Activated CD4-positive, alpha-beta T cell treated with anti-CD3 and anti-CD28 coated beads for 36 hours (primary cell): Measurements from ENCODE around the gene CRADD. TPM values are rescaled to one million over a fixed set of nuclear protein-coding genes. Genes with fewer than 3 reads are reported as not detected.

Experiments
- ATAC-seq: fragments of 200-7000 bp; cut with Tn5 transposase; one replicate; pipeline ENCODE4 v1.10.0; 2021; ENCODE audit warnings: mild to moderate bottlenecking, moderate library complexity
- CTCF ChIA-PET: fragments of 350-600 bp; sonication (Branson Sonifier 250); formaldehyde crosslinking; loops from one replicate; lab custom pipeline; 2021; ENCODE audit warnings: antibody characterized with exemption; lab: Charles Lee
- POLR2A ChIA-PET: fragments of 350-600 bp; sonication (Branson Sonifier 250); formaldehyde crosslinking; loops from one replicate; lab custom pipeline; 2021; ENCODE audit warnings: antibody characterized with exemption, inconsistent platforms; lab: Charles Lee
- DNase-seq: peaks from one replicate; pipeline ENCODE4 v3.0.0-alpha.2; 2020
- H3K27ac Mint-ChIP-seq: one replicate; pipeline ENCODE4 v1.8.0; 2021; ENCODE audit warnings: mixed read lengths
- H3K27me3 Mint-ChIP-seq: one replicate; pipeline ENCODE4 v1.8.0; 2021; ENCODE audit warnings: mixed read lengths
- H3K36me3 Mint-ChIP-seq: one replicate; pipeline ENCODE4 v1.8.0; 2021; ENCODE audit warnings: low read depth, mixed read lengths
- H3K4me1 Mint-ChIP-seq: one replicate; pipeline ENCODE4 v1.8.0; 2021; ENCODE audit warnings: mixed read lengths
- H3K4me3 Mint-ChIP-seq: one replicate; pipeline ENCODE4 v1.8.0; 2021; ENCODE audit warnings: mild to moderate bottlenecking, moderate library complexity, mixed read lengths
- H3K9me3 Mint-ChIP-seq: one replicate; pipeline ENCODE4 v1.8.0; 2021; ENCODE audit warnings: low read depth, mixed read lengths
- intact Hi-C, 2 experiments: fragments of 100-400 bp; cut with DNase I in 1 of 2; cut with micrococcal nuclease in 1 of 2; formaldehyde crosslinking; loops; one replicate each; pipeline versions ENCODE4 v1.14.2 to v1.15.1; 2022 to 2024; cut with DNase I, micrococcal nuclease
- total RNA-seq, 2 experiments: library from RNA; stranded (reverse); gene quantifications; one replicate each; pipeline ENCODE4 v1.2.3, GENCODE V29; 2021

Gene CRADD
- total RNA-seq, 2 experiments from 2014 or later = 5.7 to 7.8 TPM

DNA sequence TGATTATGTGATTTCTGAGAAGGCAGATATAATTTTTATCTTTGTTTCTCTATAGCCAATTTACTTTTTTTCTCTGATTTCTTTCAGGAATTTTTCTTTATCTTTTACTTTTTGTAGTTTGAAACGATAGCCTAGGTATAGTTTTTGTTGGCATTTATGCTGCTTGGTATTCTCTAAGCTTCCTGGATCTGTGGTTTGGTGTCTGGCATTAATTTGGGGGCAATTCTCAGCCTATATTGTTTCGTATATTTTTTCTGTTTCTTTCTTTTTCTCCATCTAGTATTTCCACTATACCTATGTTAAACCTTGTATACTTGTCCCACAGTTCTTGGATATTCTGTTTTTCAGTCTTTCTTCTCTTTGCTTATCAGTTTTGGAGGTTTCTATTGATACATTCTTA, 45.0 kb downstream of the CRADD start:
- ChIA-PET CTCF (interaction anchor here (0.7 kb wide), 1 partner anchor 148 kb away, joined by 3 read pairs; no protein-coding TSS in a partner anchor), POLR2A (no interaction called here)
- intact Hi-C loops = no loop called here
- DNase-seq (no peak), ATAC-seq (no peak)
- Mint-ChIP-seq H3K4me3 (no peak overlapping the region), H3K27me3 (no peaks in the 10 kb centered on the region), H3K4me1 (no peaks in the 10 kb centered on the region), H3K36me3 (peaks cover 12% of the 10 kb centered on the region), H3K9me3 (peaks cover 20% of the 10 kb centered on the region), H3K27ac (no peak overlapping the region)

DNA sequence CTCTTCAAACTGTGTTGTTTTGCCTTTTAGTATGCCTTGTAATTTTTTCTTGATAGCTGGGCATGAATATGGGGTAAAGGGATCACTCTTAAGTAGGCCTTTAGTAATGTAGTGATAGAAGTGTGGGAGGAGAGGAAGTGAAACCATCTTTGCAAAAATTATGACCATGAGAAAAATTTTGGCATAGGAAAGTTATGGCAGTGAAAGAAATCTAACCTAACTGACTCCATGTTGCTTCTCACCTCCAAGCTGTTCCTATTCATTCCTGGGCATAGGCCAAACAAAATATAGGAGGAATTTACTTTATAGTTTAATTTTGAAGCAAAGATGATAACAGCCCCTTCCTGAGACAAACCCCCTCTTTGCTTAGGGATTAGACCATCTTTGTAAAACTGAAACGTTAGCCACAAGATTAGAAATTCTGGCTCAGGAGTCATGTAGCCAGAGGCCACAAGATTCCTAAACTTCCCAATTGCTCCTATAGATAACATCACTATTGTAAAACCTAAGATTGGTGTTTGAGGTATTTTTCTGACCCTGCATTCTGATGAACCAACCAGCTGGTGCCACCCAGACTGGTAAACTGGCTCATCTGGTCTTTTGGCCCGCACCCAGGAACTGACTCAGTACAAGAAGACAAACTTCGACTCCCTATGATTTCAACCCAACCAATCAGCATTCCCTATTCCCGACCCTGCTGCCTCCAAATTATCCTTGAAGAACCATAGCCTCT, 45.8 kb downstream of the CRADD start:
- H3K9me3 Mint-ChIP-seq = peaks cover 17% of the 10 kb centered on the region
- no peak overlapping the region for H3K4me3 Mint-ChIP-seq
- DNase-seq = no peak
- no peaks in the 10 kb centered on the region for H3K4me1 Mint-ChIP-seq
- peaks cover 6% of the 10 kb centered on the region for H3K36me3 Mint-ChIP-seq
- no peaks in the 10 kb centered on the region for H3K27me3 Mint-ChIP-seq
- intact Hi-C loops = no loop called here
- CTCF ChIA-PET = interaction anchor here (0.7 to 1.5 kb wide), 3 partner anchors 46 to 149 kb away, joined by 3 to 4 read pairs (median 3); partner anchors contain the start of gene CRADD
- POLR2A ChIA-PET = no interaction called here
- H3K27ac Mint-ChIP-seq = no peak overlapping the region
- no peak for ATAC-seq

DNA sequence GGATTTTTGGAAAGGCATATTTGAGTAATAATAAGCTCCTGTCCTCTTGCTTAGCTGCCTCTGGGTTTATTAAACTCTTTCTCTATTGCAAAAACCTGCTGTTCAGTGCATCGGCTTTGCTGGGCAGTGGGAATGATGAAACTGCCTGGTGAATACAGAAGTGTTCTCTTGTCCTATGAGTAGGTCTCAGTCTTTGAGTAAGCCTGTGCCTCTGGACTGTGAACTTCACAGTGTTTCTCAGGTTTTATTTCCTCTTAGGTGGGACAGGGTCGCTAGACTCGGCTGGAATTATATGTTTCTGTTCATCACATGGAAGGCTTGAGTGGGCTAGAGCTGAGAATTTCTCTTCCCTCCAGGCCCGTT, 46.4 kb downstream of the CRADD start:
- POLR2A ChIA-PET = no interaction called here
- no peak for ATAC-seq
- no peak overlapping the region for H3K27ac Mint-ChIP-seq
- no peaks in the 10 kb centered on the region for H3K27me3 Mint-ChIP-seq
- peaks cover 12% of the 10 kb centered on the region for H3K9me3 Mint-ChIP-seq
- H3K4me1 Mint-ChIP-seq = no peaks in the 10 kb centered on the region
- no peak for DNase-seq
- peaks cover 3% of the 10 kb centered on the region for H3K36me3 Mint-ChIP-seq
- intact Hi-C loops = no loop called here
- CTCF ChIA-PET = interaction anchor here (0.8 to 1.5 kb wide), 2 partner anchors 46 to 142 kb away, joined by 3 to 4 read pairs; partner anchors contain the start of gene CRADD
- no peak overlapping the region for H3K4me3 Mint-ChIP-seq

DNA sequence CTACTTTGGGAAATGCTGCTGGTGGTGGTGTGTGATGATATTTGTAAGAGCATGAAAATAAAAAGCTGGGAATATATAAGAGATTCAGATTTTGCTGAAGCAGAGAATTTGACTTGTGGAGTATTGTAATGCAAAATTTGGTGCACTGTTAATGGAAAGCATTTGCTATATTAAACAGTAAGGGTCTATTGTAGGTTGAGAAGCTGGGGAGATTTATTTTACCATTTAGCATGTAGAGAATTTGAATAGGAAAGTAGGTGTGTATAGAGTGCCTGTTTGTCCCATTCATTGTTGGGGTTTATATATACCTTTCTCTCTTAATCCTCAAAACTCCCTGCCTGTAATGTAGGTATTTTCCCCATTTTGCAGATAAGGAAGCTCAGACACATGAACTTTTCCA, 48.4 kb downstream of the CRADD start:
- no peak for ATAC-seq
- Mint-ChIP-seq H3K4me3 (no peak overlapping the region), H3K9me3 (peaks cover 6% of the 10 kb centered on the region), H3K4me1 (no peaks in the 10 kb centered on the region), H3K27me3 (no peaks in the 10 kb centered on the region), H3K27ac (no peak overlapping the region), H3K36me3 (peaks cover 1% of the 10 kb centered on the region)
- ChIA-PET CTCF (interaction anchor here (0.6 to 0.8 kb wide), 2 partner anchors 9 to 52 kb away, joined by 3 to 4 read pairs; no protein-coding TSS in a partner anchor), POLR2A (no interaction called here)
- no peak for DNase-seq
- intact Hi-C loops = no loop called here

DNA sequence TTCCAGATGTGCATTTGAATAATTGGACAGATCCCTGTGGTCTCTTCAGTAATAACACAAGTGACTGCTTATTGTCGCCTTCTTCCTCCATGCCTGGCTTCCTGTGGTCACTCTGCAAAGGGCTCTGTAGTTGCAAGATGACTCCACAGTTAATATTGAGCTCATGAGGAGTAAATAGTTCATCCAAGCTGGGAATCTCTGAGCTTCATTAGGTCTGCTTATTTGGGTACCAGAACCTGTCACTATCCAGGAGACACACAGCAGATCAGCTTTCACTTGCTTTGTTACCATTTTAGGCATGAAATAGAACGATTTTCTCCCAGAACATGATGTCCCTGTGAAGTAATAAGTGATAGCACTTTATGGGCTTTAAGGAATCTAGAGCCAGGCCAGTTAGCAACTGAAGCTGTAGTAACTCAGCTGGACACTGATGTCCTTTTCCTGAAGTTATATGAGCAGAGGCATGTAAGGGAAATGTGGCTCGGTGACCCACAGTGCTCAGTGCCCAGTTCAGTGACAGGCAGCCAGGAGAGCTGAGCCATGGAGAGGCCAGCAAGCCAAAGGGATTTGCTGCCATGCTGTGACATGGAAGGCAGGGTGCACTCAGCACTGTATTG, 50.1 kb downstream of the CRADD start:
- intact Hi-C loops = no loop called here
- no peak for ATAC-seq
- no peaks in the 10 kb centered on the region for H3K9me3 Mint-ChIP-seq
- no peak overlapping the region for H3K27ac Mint-ChIP-seq
- POLR2A ChIA-PET = no interaction called here
- CTCF ChIA-PET = interaction anchor here (0.6 to 1.1 kb wide), 2 partner anchors 23 to 819 kb away, joined by 3 read pairs; no protein-coding TSS in a partner anchor
- peaks cover 1% of the 10 kb centered on the region for H3K36me3 Mint-ChIP-seq
- H3K4me1 Mint-ChIP-seq = no peaks in the 10 kb centered on the region
- H3K4me3 Mint-ChIP-seq = no peak overlapping the region
- H3K27me3 Mint-ChIP-seq = no peaks in the 10 kb centered on the region
- no peak for DNase-seq

DNA sequence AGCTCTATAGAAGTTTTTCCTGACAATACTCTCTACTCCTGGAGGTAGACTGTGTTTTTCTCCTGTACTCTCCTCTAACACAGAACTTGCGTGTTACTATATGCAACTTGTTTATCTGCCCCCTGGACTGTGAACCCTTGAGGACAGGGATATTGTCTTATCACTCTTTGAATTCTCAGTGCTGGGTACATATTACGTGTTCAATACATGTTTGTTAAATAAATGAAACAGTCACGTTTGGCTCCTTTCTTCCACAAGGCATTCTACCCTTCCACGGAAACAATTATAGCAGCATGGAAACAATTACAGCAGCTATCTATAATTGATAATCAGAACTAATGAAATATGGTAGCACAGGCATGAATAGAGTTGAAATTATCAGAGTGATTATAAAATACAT, 50.7 kb downstream of the CRADD start:
- POLR2A ChIA-PET = no interaction called here
- H3K4me3 Mint-ChIP-seq = no peak overlapping the region
- ATAC-seq (no peak), DNase-seq (no peak)
- no peaks in the 10 kb centered on the region for H3K9me3 Mint-ChIP-seq
- CTCF ChIA-PET = interaction anchor here (0.8 to 1.1 kb wide), 2 partner anchors 9 to 23 kb away, joined by 3 read pairs; no protein-coding TSS in a partner anchor
- intact Hi-C loops = no loop called here
- H3K36me3 Mint-ChIP-seq = peaks cover 1% of the 10 kb centered on the region
- H3K4me1 Mint-ChIP-seq = no peaks in the 10 kb centered on the region
- no peak overlapping the region for H3K27ac Mint-ChIP-seq
- no peaks in the 10 kb centered on the region for H3K27me3 Mint-ChIP-seq

DNA sequence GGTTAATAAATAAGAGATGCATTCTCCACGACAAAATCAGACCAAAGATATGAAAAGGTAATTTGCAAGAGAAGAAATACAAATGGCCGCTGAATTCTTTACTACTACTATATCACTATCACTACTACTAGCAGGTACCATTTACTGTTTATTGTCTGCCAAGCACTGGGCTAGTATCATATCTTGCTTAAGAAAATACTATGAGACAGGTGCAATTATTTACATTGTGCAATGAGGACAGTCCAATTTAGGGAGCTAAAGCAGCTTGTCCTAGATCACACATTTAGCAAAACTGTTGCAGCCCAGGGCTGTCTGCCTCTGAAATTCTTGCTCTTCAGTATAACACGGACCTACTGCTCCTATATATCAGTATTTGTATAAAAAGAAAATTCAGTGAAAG, 52.8 kb downstream of the CRADD start:
- intact Hi-C loops = no loop called here
- Mint-ChIP-seq H3K9me3 (no peaks in the 10 kb centered on the region), H3K27me3 (no peaks in the 10 kb centered on the region), H3K4me1 (no peaks in the 10 kb centered on the region), H3K27ac (no peak overlapping the region), H3K36me3 (peaks cover 3% of the 10 kb centered on the region), H3K4me3 (no peak overlapping the region)
- ATAC-seq (no peak), DNase-seq (no peak)
- ChIA-PET CTCF (interaction anchor here (0.8 kb wide), 1 partner anchor 741 kb away, joined by 3 read pairs; no protein-coding TSS in a partner anchor), POLR2A (no interaction called here)

DNA sequence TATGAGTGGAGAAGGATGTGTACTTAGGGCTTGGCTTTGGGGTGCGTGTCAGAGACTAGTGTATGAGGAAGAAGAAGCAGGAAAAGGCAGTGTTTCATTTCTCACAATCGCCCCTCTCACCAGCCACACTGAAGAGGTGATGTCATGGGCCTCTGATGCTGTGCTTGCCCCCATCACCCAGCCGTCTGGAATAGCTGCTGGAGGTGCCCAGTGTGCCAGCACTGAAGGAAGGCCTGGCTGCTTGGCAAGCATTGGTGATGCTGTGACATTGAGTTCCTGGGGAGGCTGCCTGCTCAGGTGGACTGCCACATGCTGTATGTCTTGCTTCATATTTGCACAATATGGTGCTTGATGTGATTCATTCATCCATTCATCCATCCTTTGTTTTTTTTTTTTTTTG, 56.2 kb downstream of the CRADD start:
- H3K9me3 Mint-ChIP-seq = no peaks in the 10 kb centered on the region
- no peaks in the 10 kb centered on the region for H3K4me1 Mint-ChIP-seq
- H3K4me3 Mint-ChIP-seq = no peak overlapping the region
- H3K27me3 Mint-ChIP-seq = no peaks in the 10 kb centered on the region
- peaks cover 2% of the 10 kb centered on the region for H3K36me3 Mint-ChIP-seq
- CTCF ChIA-PET = interaction anchor here (1.3 kb wide), 1 partner anchor 369 kb away, joined by 3 read pairs; no protein-coding TSS in a partner anchor
- POLR2A ChIA-PET = no interaction called here
- no peak for ATAC-seq
- H3K27ac Mint-ChIP-seq = no peak overlapping the region
- no peak for DNase-seq
- intact Hi-C loops = no loop called here

DNA sequence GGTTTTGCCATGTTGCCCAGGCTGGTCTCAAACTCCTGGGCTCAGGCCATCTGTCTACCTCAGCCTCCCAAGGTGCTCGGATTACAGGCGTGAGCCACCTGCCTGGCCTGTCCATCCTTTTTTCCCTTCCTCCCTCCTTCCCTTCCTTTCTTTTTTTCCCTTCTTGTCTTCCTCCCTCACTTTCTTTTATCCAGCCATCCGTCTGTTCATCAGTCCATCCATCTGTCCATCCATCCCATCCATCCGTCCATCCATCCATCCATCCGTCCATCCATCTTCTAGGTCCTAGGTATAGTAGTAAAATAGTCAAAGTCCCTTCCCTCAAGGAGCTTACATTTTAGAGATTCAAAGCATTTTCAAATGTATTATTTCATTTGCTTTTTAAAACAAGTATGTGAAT, 56.8 kb downstream of the CRADD start:
- intact Hi-C loops = no loop called here
- CTCF ChIA-PET = interaction anchor here (1.2 to 1.3 kb wide), 2 partner anchors 8 to 368 kb away, joined by 3 to 4 read pairs; no protein-coding TSS in a partner anchor
- Mint-ChIP-seq H3K4me3 (no peak overlapping the region), H3K27ac (no peak overlapping the region), H3K4me1 (peaks cover 2% of the 10 kb centered on the region), H3K27me3 (no peaks in the 10 kb centered on the region), H3K36me3 (peaks cover 2% of the 10 kb centered on the region), H3K9me3 (no peaks in the 10 kb centered on the region)
- ATAC-seq (no peak), DNase-seq (no peak)
- POLR2A ChIA-PET = no interaction called here

DNA sequence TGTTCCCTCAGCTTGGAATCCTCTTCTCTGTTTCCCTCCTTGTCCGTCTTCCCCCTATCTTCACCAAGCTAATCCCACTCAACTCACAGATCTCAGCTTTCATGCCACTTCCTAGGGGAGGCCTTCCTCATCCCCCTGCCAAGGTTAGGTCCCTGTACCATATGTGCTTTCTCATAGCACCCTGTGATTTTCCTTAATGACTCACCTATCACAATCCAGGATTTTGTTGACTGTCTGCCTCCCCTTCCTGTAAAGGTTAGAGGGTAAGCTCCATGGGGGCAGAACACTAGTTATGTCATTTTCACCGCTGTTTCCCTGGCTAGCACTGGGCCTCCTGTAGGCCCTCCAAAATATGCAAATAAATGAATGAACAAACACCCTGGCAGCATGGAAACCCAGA, 57.6 kb downstream of the CRADD start:
- Mint-ChIP-seq H3K36me3 (peaks cover 2% of the 10 kb centered on the region), H3K27ac (no peak overlapping the region), H3K4me3 (no peak overlapping the region), H3K4me1 (peaks cover 2% of the 10 kb centered on the region), H3K27me3 (peaks cover 2% of the 10 kb centered on the region), H3K9me3 (no peaks in the 10 kb centered on the region)
- ChIA-PET CTCF (interaction anchor here (0.7 to 1.3 kb wide), 3 partner anchors 9 to 368 kb away, joined by 3 to 4 read pairs (median 3); no protein-coding TSS in a partner anchor), POLR2A (interaction anchor here (0.6 kb wide), 1 partner anchor 723 kb away, joined by 3 read pairs; no protein-coding TSS in a partner anchor)
- intact Hi-C loops = no loop called here
- DNase-seq (no peak), ATAC-seq (no peak)

DNA sequence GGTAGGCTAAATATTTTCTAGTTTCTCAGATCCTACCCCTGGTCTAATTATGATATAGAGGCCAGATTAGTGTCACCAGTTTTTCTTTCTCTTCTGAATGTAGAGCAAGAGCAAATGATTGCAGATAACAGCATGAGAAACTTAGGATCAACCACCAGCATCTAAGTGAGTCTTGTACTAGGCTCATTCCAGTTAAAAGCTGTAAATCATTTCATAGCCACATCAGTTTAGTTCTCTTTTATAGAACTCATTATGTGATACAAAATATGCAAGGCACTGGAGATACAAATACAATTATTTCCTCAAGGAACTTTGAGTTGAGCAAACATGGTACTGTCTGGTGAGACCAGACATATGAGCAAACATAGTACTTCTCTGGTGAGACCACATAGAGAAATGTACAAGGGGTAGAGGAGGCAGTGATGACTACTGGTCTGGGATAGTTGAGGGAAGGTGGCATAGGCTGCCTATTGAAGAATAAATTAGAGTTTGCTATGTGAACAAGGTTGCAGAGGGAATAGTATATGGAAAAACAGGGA, 59.5 kb downstream of the CRADD start:
- peaks cover 2% of the 10 kb centered on the region for H3K36me3 Mint-ChIP-seq
- intact Hi-C loops = no loop called here
- no peak for ATAC-seq
- ChIA-PET CTCF (interaction anchor here (1.2 kb wide), 1 partner anchor 8 kb away, joined by 3 read pairs; no protein-coding TSS in a partner anchor), POLR2A (no interaction called here)
- DNase-seq = no peak
- H3K4me3 Mint-ChIP-seq = no peak overlapping the region
- H3K9me3 Mint-ChIP-seq = no peaks in the 10 kb centered on the region
- peaks cover 12% of the 10 kb centered on the region for H3K4me1 Mint-ChIP-seq
- no peak overlapping the region for H3K27ac Mint-ChIP-seq
- peaks cover 2% of the 10 kb centered on the region for H3K27me3 Mint-ChIP-seq
